Amniotic stem cell (primary cell): Measurements from ENCODE around the gene MCC.
A peak's percentile ranks its signal among the peaks of the same experiment; 100 is the strongest.

Source experiments
- DNase-seq: peaks from one replicate; lab custom pipeline; 2025; lab: John Stamatoyannopoulos, UW

Gene MCC

DNA sequence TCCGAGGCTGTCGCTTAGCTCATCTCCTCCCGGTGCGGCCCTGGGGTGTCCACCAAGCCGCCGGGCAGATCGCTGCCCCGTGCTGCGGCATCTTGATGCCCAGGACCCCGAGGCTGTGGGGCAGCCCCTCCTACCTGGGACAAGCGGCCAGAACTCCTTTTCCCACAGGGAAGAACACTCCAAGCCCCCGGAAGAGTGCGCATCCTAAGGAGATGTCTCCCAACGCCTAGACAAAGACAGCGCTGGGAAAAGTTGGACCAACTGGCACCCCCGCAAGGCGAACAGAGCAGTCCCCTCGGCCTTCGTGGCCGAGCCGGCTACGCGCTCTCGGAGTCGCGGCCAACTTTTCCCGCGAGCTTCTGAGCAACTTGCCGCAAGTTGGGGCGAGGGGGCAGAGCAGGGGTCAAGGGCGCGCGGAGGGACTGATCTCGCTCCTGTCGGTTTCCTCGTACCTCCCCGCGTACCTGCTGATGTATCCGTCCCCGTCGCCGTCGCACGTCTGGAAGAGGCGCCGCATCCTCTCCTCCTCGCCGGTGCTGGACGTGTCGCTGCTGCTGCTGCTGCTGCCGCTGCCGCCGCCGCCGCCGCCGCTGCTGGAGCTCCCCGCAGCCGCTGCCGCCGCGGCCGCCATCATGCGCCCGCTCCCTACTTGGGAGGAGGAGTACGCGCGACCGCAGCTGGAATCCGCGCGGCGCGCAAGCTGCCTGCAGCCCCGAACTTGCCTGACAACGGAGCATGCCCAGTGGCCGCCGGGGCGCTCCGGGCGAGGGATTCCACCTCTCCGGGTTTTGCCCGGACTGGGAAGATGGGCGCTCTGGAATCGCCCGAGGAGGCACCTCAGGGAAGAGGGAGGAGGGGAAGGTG is at the start of gene MCC:
MCC (minus strand) TSS at position 673 of the 864 bp plus-strand sequence.
- DNase-seq: peak; percentile 68

DNA sequence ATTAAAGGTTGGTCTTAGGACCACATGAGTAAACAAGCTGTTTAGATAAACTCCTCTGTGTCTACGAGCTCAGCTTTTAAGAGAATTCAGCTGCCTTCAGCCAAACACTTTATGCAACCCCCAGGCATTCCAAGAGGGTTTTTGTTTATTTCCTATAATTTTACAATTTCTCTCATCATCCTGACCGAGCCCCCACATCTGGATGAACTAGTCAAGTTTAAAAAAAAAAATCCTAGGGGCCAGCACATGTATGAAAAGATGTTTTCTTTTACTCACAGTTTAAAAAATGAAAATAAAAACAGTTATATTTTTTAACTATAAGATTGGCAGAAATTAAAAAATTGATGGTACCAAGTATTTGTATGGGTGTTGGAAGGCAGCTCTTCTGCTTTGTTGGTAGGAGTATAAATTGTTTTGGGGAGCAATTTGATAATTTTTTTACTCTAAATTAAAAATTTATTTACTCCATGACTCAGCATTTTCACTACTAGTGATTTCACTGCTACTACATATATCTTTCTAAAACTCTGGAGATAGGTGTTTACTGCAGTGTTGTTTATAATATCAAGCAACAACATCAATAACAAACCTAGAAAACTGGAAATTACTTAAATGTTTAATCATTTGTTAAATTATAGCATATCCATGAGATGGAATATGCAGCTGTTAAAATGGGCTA is 43.4 kb upstream of the MCC start:
- no peak for DNase-seq

DNA sequence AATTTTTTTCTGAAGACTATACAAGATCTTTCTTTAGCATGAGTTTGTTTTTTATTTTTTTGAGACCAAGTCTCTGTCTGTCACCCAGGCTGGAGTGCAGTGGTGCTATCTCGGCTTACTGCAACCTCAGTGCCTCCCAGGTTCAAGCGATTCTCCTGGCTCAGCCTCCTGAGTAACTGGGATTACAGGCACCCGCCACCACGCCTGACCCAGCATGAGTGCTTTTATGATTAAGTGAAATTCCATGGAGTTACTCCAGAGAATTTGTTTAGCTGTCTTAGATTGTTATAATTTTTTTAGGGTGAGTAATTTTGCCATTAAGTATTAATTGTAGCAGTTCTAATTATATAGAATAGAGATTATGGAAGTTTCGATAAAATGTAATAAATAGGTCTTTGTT is 39.5 kb upstream of the MCC start:
- no peak for DNase-seq

DNA sequence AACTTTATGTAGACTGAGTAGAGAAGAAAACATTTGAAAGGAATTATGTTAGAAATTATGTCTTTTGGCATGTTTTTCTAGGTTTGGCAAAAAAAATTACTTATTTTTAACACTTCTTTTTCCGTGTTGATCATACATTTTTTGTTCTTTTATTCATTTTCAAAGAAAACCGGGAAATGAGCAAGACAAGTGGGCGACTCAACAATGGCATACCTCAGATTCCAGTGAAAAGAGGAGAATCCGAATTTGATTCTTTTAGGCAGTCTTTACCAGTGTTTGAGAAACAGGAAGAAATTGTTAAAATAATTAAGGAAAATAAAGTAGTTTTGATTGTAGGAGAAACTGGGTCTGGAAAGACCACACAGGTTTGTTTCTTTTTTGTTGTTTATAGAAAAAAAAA is 38.2 kb upstream of the MCC start:
- DNase-seq: no peak

DNA sequence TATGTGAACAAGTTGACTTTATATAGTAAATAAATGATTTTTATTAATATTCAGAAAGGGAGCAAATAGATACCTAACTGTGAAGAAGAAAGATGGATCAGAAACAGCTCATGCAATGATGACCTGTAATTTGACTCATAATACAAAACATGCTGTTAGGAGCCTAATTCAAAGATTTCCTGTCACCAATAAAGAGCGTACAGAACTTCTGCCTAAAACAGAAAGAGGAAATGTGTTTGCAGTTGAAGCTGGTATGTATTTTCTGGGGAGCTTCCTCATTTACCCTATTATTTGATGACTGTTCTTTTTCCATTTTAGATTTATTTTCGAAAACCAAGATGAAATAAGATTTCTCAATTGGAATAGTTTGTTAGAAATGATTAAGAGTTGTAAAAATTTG is 36.7 kb upstream of the MCC start:
- no peak for DNase-seq

DNA sequence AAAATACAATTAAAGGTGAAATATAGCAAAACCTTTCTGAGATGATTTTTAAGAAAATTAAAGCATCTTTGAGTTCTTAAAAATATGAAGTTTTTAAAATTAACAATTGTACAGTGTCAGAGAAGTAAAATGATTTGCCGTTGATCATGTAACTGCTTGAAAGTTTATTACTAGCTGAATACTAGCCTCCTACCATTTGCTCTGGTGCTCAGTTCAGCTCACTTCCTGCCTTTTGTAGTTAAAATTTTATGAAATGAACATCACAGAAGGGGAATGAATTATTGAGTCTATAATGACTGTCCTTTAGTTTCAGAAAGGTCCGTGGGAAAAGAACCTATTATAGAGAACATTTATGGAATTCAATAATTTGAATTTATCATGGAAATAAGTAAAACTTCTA is 34.9 kb upstream of the MCC start:
- no peak for DNase-seq

DNA sequence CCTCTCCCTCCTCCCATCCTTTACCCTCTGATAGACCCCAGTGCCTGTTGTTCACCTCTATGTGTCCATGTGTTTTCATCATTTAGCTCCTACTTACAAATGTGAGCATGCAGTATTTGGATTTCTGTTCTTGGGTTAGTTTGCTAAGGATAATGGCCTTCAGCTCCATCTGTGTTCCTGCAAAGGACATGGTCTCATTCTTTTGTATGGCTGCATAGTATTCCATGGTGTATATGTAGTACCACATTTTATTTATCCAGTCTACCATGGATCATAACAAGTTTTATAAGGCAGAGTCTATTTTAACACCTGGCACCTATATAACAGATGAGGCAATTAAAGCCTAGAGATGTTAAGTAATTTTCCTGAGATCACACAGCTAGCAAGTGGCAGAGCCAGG is 32.6 kb upstream of the MCC start:
- DNase-seq: no peak

DNA sequence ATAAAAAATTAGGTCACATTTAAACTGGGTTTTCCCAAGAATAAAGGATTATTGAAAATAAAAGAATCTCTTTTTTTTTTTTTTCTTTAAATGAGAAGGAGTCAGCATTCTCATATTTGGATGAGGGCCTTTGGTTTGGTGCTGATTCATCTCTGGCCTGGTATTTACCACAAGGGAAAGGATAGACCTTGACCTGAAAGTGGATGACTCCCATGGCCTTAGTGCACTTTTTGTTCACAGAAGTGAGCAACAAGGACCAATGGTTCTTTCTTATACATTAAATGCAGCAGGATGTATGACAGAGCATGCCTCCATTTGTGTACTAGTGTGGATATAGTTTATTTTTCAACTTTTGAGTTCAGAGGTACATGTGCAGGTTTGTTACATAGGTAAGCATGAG is 32.2 kb upstream of the MCC start:
- no peak for DNase-seq

DNA sequence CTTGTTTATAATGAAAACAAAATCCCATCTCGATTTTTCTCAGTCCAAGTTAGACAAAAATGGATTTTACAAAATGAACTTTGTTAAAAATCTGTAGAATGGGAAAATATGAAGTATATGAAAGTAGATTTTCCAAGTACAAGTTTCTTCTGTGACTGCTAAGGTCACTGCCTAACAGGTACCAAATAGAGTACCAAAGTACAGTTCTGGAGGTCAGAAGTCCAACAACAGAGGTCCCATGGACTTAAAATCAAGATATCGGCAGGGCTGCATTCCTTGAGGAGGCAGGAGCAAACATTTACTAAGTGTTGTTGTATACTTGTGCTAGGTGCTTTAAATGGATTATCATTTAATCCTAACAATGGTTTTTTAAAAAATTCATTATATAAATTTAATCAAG is 31.2 kb upstream of the MCC start:
- no peak for DNase-seq

DNA sequence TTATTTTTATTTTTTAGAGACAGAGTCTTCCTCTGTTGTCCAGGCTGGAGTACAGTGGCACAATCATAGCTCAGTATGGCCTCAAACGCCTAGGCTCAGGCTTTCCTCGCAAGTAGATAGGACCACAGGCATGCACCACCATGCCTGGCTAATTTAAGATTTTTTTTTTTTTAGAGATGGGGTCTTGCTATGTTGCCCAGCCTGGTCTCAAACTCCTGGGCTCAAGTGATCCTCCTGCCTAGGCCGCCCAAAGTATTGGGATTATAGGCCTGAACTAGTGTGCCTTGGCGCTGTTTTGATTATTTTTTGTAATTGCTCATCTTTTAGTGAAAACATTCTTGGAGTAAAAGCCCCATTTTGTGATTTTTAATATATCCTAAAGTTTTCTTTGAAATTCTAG is 30.6 kb upstream of the MCC start:
- no peak for DNase-seq

DNA sequence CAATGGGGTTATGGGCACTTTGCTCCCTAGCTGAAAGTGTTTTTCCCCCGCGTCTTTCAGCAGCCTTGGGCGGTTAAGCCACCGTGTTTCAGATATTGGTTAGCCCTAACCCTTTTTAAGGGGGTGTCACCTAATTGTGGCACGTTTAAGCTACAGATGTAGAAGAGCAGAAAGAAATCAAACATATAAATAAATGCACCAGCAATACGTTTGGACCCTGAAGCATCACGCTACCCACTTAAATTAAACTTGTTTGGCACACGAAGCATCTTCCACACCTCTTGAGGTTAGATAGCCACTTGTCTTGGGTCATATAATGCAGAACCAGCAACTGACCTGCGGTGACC is 26.0 kb upstream of the MCC start:
- DNase-seq: no peak

DNA sequence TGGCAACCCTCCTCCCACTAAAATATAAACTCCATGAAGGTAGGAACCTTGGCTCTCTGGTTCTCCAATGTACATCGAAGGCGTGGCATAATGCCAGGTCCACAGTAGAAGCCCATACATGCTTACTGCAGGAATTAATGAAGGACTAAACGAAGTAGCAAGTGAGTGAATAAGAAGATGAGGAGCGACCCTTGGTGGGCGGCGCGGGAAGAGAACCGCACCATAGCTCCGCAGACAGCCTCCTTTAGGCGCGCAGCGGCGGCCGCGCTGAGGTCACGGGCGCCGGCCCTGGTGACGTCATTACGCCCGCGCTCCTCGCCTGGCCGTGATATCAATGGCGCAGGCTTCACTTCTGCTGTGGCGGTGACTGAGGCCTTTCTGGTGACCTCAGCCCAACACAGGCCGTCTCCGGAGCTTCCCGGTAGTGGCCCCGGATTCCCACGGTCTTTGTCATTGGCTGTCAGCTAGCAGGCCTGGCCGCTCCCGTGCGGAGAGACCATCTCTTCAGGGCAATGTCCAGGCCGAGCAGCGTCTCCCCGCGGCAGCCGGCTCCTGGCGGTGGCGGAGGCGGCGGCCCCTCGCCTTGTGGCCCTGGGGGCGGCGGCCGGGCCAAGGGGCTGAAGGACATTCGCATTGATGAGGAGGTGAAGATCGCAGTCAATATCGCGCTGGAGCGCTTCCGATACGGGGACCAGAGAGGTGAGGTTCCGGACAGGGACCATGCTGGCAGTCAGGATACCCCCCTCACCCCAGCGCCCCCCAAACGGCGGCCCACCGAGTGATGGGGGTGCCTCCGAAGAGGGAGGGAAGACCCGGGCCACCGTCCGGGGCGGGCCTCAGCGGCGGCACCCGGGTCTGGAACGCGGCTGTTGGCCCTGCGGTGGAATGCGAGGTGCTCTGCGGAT is 25.4 kb upstream of the MCC start, which contains the start of gene YTHDC2:
YTHDC2 (plus strand) TSS at position 311 of the 905 bp plus-strand sequence; CDS start at position 513, 202 bp downstream.
- DNase-seq: peak; percentile 75

DNA sequence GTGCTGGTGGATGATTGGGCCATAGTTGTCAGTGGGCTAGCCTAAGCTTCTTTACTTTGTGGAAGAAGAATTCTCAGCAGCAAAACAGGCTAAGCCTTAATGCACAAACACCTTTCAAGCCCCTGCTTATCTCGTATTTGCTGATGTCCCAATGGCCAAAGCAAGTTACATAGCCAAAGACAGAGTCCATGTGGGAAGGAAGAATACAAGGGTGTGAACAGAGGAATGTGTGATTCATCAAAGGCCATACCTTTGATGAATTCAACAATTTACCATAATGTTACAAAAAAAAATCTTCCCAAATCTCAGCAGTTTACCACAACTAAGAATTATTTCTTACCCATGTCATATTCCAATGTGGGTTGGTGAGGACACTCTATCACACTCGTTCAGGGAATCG is 24.1 kb upstream of the MCC start:
- DNase-seq: no peak

DNA sequence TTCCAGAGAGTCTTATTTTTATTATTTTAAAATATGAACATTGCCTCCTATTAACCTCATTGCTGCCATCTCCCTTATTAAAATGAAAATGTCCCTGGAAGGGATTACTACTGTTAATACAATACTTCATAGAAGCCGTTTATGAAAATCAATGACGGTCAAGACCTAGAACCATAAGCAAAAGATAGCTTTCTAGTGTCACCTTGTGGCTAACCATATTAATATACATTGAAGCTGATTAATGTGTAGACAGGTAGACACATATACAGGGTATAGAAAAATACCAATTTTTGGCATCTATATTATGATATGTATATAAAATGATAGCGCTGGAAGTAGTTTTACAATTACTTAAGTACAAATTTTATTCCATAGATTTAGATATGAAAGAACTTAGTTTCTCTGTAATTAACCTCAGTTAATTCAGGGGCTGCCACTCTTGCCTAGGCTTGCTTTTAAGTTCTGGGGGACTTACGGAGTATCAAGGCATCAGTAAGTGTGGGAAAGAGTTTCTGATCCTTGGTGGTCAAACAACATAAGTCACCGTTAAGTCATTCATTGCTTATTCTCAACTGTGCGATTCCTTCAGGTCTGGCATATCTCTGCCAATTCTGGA is 22.7 kb upstream of the MCC start:
- no peak for DNase-seq

DNA sequence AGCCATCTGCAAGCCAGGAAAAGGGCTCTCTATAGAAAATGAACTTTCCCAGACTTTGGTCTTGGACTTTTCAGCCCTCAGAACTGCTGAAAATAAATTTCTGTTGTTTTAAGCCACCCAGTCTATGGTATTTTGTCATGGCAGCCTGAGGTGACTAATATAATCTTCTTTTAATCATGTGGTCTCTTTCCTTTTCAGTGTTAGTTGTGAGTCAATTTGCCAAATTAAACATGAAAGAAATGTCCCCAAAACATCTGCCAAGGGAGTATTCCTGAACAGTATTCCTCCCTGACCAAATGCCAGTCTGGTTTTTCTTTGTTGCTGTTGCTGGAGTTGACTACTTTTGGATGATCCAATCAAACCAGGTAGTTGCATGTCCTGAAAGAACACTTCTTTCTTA is 20.5 kb upstream of the MCC start:
- no peak for DNase-seq

DNA sequence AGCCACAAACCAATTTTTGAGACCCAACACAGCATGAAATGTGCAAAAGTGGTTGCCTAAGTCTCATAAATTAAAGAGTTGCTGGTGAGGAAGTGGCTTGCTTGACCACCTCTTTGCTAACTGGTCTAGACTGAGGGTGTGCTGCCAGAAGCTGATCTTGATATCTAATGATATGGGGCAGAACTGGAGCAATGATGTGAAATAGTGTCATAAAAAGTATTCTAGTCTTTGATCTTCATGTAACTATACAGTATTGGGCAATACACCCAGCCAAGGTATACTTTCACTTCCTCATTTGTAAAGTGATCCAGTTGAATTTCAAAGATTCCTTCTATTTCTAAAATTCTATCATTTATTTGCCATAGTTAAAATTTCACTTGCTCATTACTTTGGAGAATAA is 19.3 kb upstream of the MCC start:
- DNase-seq: no peak

DNA sequence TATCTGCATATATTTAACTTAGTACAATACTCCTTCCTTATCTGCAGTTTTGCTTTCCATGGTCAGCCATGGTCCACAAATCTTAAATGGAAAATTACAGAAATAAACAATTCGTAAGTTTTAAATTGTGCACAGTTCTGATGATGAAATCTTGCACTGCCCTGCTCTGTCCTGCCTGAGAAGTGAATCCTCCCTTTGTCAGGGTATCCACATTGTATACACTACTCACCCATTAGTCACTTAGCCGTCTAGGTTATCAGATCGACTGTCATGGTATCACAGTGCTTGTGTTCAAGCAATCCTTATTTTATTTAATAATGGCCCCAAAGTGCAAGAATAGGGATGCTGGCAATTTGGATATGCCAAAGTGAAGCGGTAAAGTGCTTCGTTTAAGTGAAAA is 16.9 kb upstream of the MCC start:
- DNase-seq: no peak

DNA sequence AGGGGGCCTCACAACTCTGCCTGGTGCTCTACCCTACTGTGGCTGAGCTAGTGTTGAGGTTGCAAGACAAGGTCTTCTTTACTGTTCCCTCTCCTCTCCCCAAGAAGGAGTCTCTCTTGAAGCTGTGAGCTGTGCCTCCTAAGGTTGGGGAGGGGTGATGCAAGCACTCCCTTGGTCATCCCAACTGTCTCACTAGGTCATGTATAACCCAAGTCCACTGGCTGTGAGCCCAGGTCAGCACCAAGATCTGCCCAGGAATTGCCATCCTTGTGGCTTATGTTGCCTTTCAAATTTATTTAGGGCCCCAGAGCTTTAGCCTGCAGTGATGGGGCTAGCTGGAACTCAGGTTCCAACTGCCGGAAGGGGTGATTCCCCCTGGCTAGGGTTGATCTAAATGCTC is 14.9 kb upstream of the MCC start:
- DNase-seq: no peak

DNA sequence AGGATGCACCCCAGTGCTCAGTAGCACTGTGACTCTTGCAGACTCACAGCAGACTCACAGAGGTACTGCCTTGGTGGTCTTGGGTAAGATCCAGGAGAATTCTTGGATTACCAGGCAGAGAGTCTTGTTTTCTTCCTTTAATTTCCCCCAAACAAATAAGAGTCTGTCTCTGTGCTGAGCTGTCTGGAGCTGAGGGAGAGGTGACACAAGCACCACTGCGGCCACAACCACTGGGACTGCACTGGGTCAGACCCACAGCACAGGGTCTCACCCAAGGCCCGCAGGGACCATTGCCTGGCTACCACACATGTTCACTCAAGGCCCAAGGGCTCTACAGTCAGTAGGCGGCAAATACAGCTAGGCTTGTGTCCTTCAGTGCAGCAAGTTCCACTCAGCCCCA is 13.8 kb upstream of the MCC start:
- DNase-seq: no peak

DNA sequence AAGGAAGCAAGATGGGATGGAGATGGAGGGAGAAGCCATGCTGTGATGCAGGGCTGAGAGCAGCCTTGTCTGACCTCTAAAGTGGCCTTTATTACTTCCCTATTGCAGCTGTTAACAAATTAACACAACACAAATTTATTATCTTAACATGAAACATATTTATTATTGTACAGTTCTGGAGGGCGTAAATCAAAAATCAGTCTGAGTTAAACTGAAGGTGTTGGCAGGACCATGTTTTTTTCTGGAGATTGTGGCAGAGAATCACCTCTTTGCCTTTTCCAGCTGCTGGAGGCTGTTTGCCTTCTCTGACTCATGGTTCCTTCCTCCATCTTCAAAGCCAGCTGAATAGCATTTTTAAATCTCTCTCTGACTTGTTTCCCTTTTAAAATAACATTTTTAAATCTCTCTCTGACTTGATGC is 7.2 kb upstream of the MCC start:
- DNase-seq: no peak

DNA sequence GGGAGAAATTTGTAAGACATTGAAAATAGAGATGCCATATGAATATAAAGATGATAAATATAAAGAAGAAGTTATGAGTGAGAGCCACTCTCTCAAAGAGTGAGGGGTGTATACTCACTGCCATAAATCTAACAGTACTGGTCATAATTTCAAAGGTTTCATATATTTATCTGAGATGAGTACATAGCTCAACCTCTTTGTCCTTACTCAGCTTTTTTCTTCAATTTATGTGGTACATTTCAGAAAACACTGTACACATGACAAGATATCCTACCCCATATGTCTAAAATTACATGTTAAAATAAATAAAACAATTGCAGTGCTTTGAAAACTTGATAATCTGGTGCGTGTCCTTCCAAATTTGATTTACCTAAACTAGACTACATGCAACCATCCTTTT is 5.2 kb upstream of the MCC start:
- no peak for DNase-seq

DNA sequence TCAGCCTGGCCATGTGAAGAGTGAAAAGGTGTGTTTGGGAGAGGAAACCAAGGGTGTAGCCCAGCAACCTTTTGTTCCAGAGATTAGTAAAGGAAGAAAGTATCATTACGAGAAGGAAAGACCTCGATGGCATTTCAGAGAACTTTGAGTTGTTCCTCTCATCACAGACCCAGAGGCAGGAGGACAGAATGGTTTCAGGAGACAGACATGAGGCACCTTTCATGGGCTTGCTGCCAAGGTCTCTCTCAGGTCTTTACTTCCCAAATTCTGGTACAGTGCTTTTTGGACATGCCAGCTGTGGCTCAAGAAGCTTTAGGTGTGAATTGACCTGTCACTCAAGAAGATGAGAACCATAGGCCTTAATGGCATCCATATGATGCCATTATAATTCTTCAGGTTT is 2.8 kb upstream of the MCC start:
- DNase-seq: no peak
